K562 (cell line): ENCODE measurements around the gene ANKRD34A. TPM values are rescaled to one million over a fixed set of nuclear protein-coding genes. Genes with fewer than 3 reads are reported as not detected.
A peak's percentile ranks its signal among the peaks of the same experiment; 100 is the strongest.

Experiments used
- ATAC-seq: fragments of 200-7000 bp; cut with Tn5 transposase; 3 replicates; pipeline ENCODE4 v1.9.1; 2020; ENCODE audit warnings: moderate library complexity
- BruUV-seq: library from RNA; stranded (reverse); fragments of 400-500 nt; replicated peaks from 2 replicates; lab custom pipeline; 2021; lab: Mats Ljungman, UMichigan
- CTCF ChIA-PET: fragments of 300-600 bp; formaldehyde crosslinking; extraction: SDS; loops from one replicate; lab custom pipeline; 2021; ENCODE audit warnings: low intra/inter-chr PET ratio; lab: Yijun Ruan, JAX
- POLR2A ChIA-PET: fragments of 300-600, 350-650 bp; sonication (Branson Sonifier 250); formaldehyde crosslinking; extraction: SDS; loops from one replicate; lab custom pipeline; 2021; ENCODE audit warnings: antibody characterized with exemption, inconsistent platforms; lab: Yijun Ruan, JAX
- DNase-seq, 4 experiments: peaks; one replicate each; pipeline versions ENCODE4 v3.0.0 to v3.0.0-alpha.2; 2011 to 2018; ENCODE audit warnings: low spot score in 3 of 4, mixed read lengths in 3 of 4; ENCODE audit errors: extremely low read depth in 1 of 4
- FAIRE-seq: peaks from 2 replicates; lab custom pipeline; 2011; peaks lifted over from hg19 to GRCh38; lab: Jason Lieb, UNC
- H2AFZ ChIP-seq: 2 replicates; pipeline ENCODE4 v1.6.0; 2011; ENCODE audit warnings: low read depth, low read length, control low read depth, inconsistent platforms
- H3K27ac ChIP-seq: fragments of 200-600 bp; 3 replicates; pipeline ENCODE4 v1.8.0; 2011; ENCODE audit warnings: low read depth, mild to moderate bottlenecking, control low read depth, inconsistent platforms, low read length, moderate library complexity, mixed read lengths; ENCODE audit errors: extremely low read depth
- H3K27me3 ChIP-seq, 2 experiments: fragments of 300-600 bp in 1 of 2; 2 replicates in 1 of 2; 3 replicates in 1 of 2; pipeline versions ENCODE4 v1.6.0 to v1.8.0; 2011; ENCODE audit warnings: inconsistent platforms in 2 of 2, low read length in 2 of 2, mild to moderate bottlenecking in 1 of 2, mixed read lengths in 1 of 2, moderate library complexity in 1 of 2; ENCODE audit not compliant: control insufficient read depth in 2 of 2, insufficient read depth in 2 of 2
- H3K36me3 ChIP-seq: fragments of 300-600 bp; 3 replicates; pipeline ENCODE4 v1.8.0; 2011; ENCODE audit warnings: mild to moderate bottlenecking, low read length, inconsistent platforms; ENCODE audit not compliant: control insufficient read depth, insufficient read depth
- H3K4me1 ChIP-seq, 2 experiments: fragments of 200-600 bp in 1 of 2; replicated peaks in 1 of 2; 2 replicates in 1 of 2; 3 replicates in 1 of 2; pipeline versions ENCODE4 v1.5.1 to v1.8.0; 2011; ENCODE audit warnings: inconsistent platforms in 2 of 2, low read length in 2 of 2, mild to moderate bottlenecking in 1 of 2, mixed read lengths in 1 of 2, moderate library complexity in 1 of 2; ENCODE audit not compliant: control insufficient read depth in 2 of 2, insufficient read depth in 2 of 2
- H3K4me2 ChIP-seq: 2 replicates; pipeline ENCODE4 v1.6.1; 2011; ENCODE audit warnings: low read length, control low read depth, inconsistent platforms, mixed read lengths; ENCODE audit not compliant: insufficient read depth
- H3K4me3 ChIP-seq: fragments of 200-600 bp; sonication (generic), shearing (Covaris generic); 2 replicates; pipeline ENCODE4 v1.5.1; 2016; ENCODE audit warnings: control low read depth, inconsistent platforms
- H3K79me2 ChIP-seq: fragments of 200-600 bp; 3 replicates; pipeline ENCODE4 v1.8.0; 2011; ENCODE audit warnings: low read length, inconsistent platforms; ENCODE audit not compliant: control insufficient read depth, insufficient read depth
- H3K9ac ChIP-seq, 2 experiments: 2 replicates each; pipeline versions ENCODE4 v1.6.0 to v1.6.1; 2011; ENCODE audit warnings: low read depth in 2 of 2, low read length in 2 of 2, control low read depth in 1 of 2, inconsistent platforms in 1 of 2, mild to moderate bottlenecking in 1 of 2, mixed read lengths in 1 of 2; ENCODE audit not compliant: insufficient read depth in 1 of 2
- H3K9me1 ChIP-seq: one replicate; pipeline ENCODE4 v1.6.0; 2011; ENCODE audit warnings: inconsistent platforms, mild to moderate bottlenecking, low read length, moderate library complexity; ENCODE audit not compliant: control insufficient read depth, insufficient read depth
- H3K9me3 ChIP-seq: replicated peaks from 2 replicates; pipeline ENCODE4 v1.5.1; 2011; ENCODE audit warnings: low read depth, low read length, inconsistent platforms; ENCODE audit not compliant: control insufficient read depth, insufficient read depth
- H4K20me1 ChIP-seq: replicated peaks from 2 replicates; pipeline ENCODE4 v1.6.1; 2011; ENCODE audit warnings: low read length, inconsistent platforms, mixed read lengths; ENCODE audit not compliant: control insufficient read depth, insufficient read depth
- CHD2 ChIP-seq: IDR thresholded peaks from 2 replicates; pipeline ENCODE4 v1.6.1; 2011; ENCODE audit warnings: low read depth, low read length
- CTBP1 ChIP-seq: fragments of 450-650 bp; IDR thresholded peaks from 2 replicates; pipeline ENCODE4 v1.6.1; 2016; ENCODE audit warnings: borderline replicate concordance
- DNMT1 ChIP-seq: fragments of 450-650 bp; IDR thresholded peaks from 2 replicates; pipeline ENCODE4 v1.6.1; 2016; ENCODE audit warnings: antibody characterized with exemption, mild to moderate bottlenecking
- GTF2A2 ChIP-seq: IDR thresholded peaks from 2 replicates; pipeline ENCODE4 v1.6.1; 2016; ENCODE audit warnings: mild to moderate bottlenecking, missing genetic modification characterization, missing compliant biosample characterization
- HNRNPLL ChIP-seq: fragments of 200-400 bp; formaldehyde crosslinking; IDR thresholded peaks from 2 replicates; pipeline ENCODE4 v1.6.1; 2017; ENCODE audit warnings: low read length, low read depth, mild to moderate bottlenecking; ENCODE audit not compliant: poor library complexity, severe bottlenecking
- MEIS2 ChIP-seq: fragments of 450-650 bp; IDR thresholded peaks from 2 replicates; pipeline ENCODE4 v1.6.1; 2014; ENCODE audit warnings: mild to moderate bottlenecking; ENCODE audit not compliant: partially characterized antibody
- NFXL1 ChIP-seq: fragments of 450-650 bp; formaldehyde crosslinking; IDR thresholded peaks from 2 replicates; pipeline ENCODE4 v1.4.0; 2021; ENCODE audit warnings: mild to moderate bottlenecking
- PHF8 ChIP-seq: fragments of 200-600 bp; sonication (generic); IDR thresholded peaks from 2 replicates; pipeline ENCODE4 v1.6.1; 2012; ENCODE audit warnings: mixed run types, mild to moderate bottlenecking, inconsistent platforms, low read length, moderate library complexity, borderline replicate concordance
- POLR2A ChIP-seq: fragments of 450-650 bp; conservative IDR thresholded peaks from 2 replicates; pipeline ENCODE4 v1.6.1; 2016
- RBM39 ChIP-seq: fragments of 200-400 bp; formaldehyde crosslinking; optimal IDR thresholded peaks from 2 replicates; pipeline ENCODE3; 2018; ENCODE audit warnings: low read depth, low read length
- RCOR1 ChIP-seq, 2 experiments: IDR thresholded peaks; 2 replicates each; pipeline ENCODE4 v1.6.1; 2012; ENCODE audit warnings: low read depth in 2 of 2, low read length in 2 of 2, borderline replicate concordance in 1 of 2, improper control_type of control experiment in 1 of 2
- SAP30 ChIP-seq: fragments of 200-600 bp; sonication (generic); IDR thresholded peaks from 2 replicates; pipeline ENCODE4 v1.6.1; 2012; ENCODE audit warnings: borderline replicate concordance, low read depth, mild to moderate bottlenecking, moderate library complexity, low read length, control low read depth, inconsistent platforms; ENCODE audit not compliant: insufficient read depth, poor library complexity, severe bottlenecking
- SREBF2 ChIP-seq: sonication (generic); formaldehyde crosslinking; IDR thresholded peaks from 2 replicates; pipeline ENCODE4 v1.4.0; 2020; ENCODE audit warnings: mild to moderate bottlenecking, missing genetic modification reagents
- SUPT5H ChIP-seq: fragments of 450-650 bp; IDR thresholded peaks from 2 replicates; pipeline ENCODE4 v1.6.1; 2016
- TBP ChIP-seq: optimal IDR thresholded peaks from 2 replicates; pipeline ENCODE3; 2011; ENCODE audit warnings: low read depth, low read length, improper control_type of control experiment
- ZBTB2 ChIP-seq: fragments of 450-650 bp; IDR thresholded peaks from 2 replicates; pipeline ENCODE4 v1.6.1; 2016; ENCODE audit warnings: antibody characterized with exemption
- ZFP30 ChIP-seq: fragments of 250-450 bp; sonication (Bioruptor Pico); IDR thresholded peaks from 2 replicates; pipeline ENCODE4 v1.8.0; 2022; ENCODE audit warnings: moderate library complexity, mild to moderate bottlenecking, inconsistent platforms, borderline replicate concordance
- ZFX ChIP-seq: sonication (generic); formaldehyde crosslinking; IDR thresholded peaks from 2 replicates; pipeline ENCODE4 v1.8.0; 2022; ENCODE audit warnings: mild to moderate bottlenecking, missing genetic modification reagents, moderate library complexity
- ZNF384 ChIP-seq: IDR thresholded peaks from 2 replicates; pipeline ENCODE4 v1.6.1; 2012; ENCODE audit warnings: low read depth, low read length, improper control_type of control experiment
- ZNF778 ChIP-seq: fragments of 450-650 bp; formaldehyde crosslinking; IDR thresholded peaks from 2 replicates; pipeline ENCODE4 v1.4.0; 2020; ENCODE audit warnings: mild to moderate bottlenecking, moderate library complexity
- WGBS: fragments of 100-300 bp; shearing (Covaris generic); methylation state at CpG from one replicate; pipeline ENCODE4 v1.1.6; 2016; ENCODE audit warnings: low coverage, mixed read lengths; ENCODE audit not compliant: insufficient coverage; ENCODE audit errors: missing lambda C conversion rate; 5-methylcytosine and 5-hydroxymethylcytosine counted together
- in situ Hi-C: fragments of 300-500 bp; cut with MboI; formaldehyde crosslinking; loops from 4 replicates; pipeline ENCODE4 v1.15.0; 2018; ENCODE audit warnings: inconsistent platforms, mixed read lengths
- intact Hi-C: fragments of 100-400 bp; cut with micrococcal nuclease; formaldehyde crosslinking; loops from 2 replicates; pipeline ENCODE4 v1.14.2; 2022
- polyA plus RNA-seq, 8 experiments: library from polyadenylated mRNA; depleted of rRNA in 4 of 8; stranded (reverse) in 5 of 8; unstranded in 3 of 8; fragments of >200 nt; fragmentation: Nextera tagmentation in 2 of 8; fragmentation: Illumina TruSeq in 1 of 8; extraction: Ambion mirVana in 2 of 8; extraction: Trizol in 1 of 8; gene quantifications; 2 replicates each; pipeline versions ENCODE4 v1.2.1 to v1.2.3, GENCODE V29; 2011 to 2014; ENCODE audit warnings: inconsistent platforms in 1 of 8, missing spikeins in 1 of 8
- total RNA-seq, 7 experiments: library from RNA; depleted of rRNA in 6 of 7; stranded (reverse); fragments of >200 nt in 6 of 7; fragmentation: Illumina TruSeq in 2 of 7; extraction: Trizol in 2 of 7; gene quantifications; 2 replicates each; pipeline versions ENCODE4 v1.2.1 to v1.2.3, GENCODE V29; 2011 to 2021; ENCODE audit warnings: low replicate concordance in 1 of 7
- TF ChIP-seq, protein P1 (sequence below): fragments of 250-450 bp; sonication (Bioruptor Pico); IDR thresholded peaks from 2 replicates; pipeline ENCODE4 v1.5.0; 2021

The ANKRD34A gene
- total and polyA plus RNA-seq, 9 of the 15 experiments (the other 6 are each of a cell fraction or from before 2014, with no cell fraction given) = 0.06 to 1.6 (median 0.43) TPM

GRCh38 chr1:145957443-145958319, 6.7 kb downstream of the ANKRD34A start, which contains the start of gene LIX1L:
Gene LIX1L (minus strand): TSS chr1:145958017. CDS start chr1:145957927, 90 bp downstream.
- H2AFZ ChIP-seq = peak within 1 kb of the TSS; percentile 92
- peak within 1 kb of the TSS; percentile 74 for H3K27ac ChIP-seq
- ChIA-PET CTCF (no interaction called here), POLR2A (interaction anchor here (0.6 to 2.7 kb wide), 17 partner anchors 8 to 110 kb away, joined by 3 to 18 read pairs (median 4); partner anchors contain the start of genes RBM8A and TXNIP)
- intact Hi-C loops = loop anchor here (2.0 kb wide), 1 partner anchor 25 kb away; no protein-coding TSS in a partner anchor
- H3K9me1 ChIP-seq = no peaks in the 10 kb centered on the region
- no TSS peak for BruUV-seq
- H3K4me2 ChIP-seq = peak within 1 kb of the TSS; percentile 91
- H3K4me3 ChIP-seq = peak within 1 kb of the TSS; percentile 79
- H3K4me1 ChIP-seq = peaks cover 25 to 30% of the 10 kb centered on the region in 2 experiments; a peak in 4 of 5 replicates
- no peaks in the 10 kb centered on the region; a peak in 1 of 5 replicates for H3K27me3 ChIP-seq
- in situ Hi-C loops = no loop called here
- no peaks in the 10 kb centered on the region for H3K36me3 ChIP-seq
- 1% methylated on average over 39 of the region's 60 CpGs for WGBS
- FAIRE-seq = peak; percentile 96
- peak; percentile 97 for ATAC-seq
- H4K20me1 ChIP-seq = no peaks in the 10 kb centered on the region
- peak within 1 kb of the TSS; percentile 70 to 98 for H3K9ac ChIP-seq
- peaks cover 30% of the 10 kb centered on the region for H3K79me2 ChIP-seq
- DNase-seq = peak; percentile 87 to 97 (median 92)
- H3K9me3 ChIP-seq = no peaks in the 10 kb centered on the region
- TF ChIP-seq POLR2A (peak; percentile 69), TBP (peak; percentile 44), SAP30 (peak; percentile 61), DNMT1 (no peak), PHF8 (peak; percentile 69; the same call in 1 of the 2 replicates), CHD2 (peak; percentile 57; the same call in 1 of the 2 replicates), ZNF778 (CRISPR knock-in tag) (no peak), ZFX (CRISPR knock-in tag) (peak; percentile 69), SUPT5H (peak; percentile 51; the same call in 1 of the 2 replicates), GTF2A2 (tag) (no peak), SREBF2 (CRISPR knock-in tag) (no peak), ZNF384 (0 out of 2 replicates have a peak, but pooled peaks have one; percentile 24), CTBP1 (peak; percentile 28; the same call in 1 of the 2 replicates), HNRNPLL (peak; percentile 91), ZFP30 (CRISPR knock-in tag) (no peak), NFXL1 (CRISPR knock-in tag) (no peak), ZBTB2 (peak; percentile 66; the same call in 1 of the 2 replicates), RBM39 (no peak), MEIS2 (peak; percentile 75), RCOR1 (IDR thresholded peaks at IDR 0.05; ENCODE audit: borderline replicate concordance in 1 of 2, low read depth in 2 of 2, low read length in 2 of 2) (peak in 1 of 2 experiments; percentile 4; a peak in 1 of 4 replicates)
- TF ChIP-seq, protein P1, sequence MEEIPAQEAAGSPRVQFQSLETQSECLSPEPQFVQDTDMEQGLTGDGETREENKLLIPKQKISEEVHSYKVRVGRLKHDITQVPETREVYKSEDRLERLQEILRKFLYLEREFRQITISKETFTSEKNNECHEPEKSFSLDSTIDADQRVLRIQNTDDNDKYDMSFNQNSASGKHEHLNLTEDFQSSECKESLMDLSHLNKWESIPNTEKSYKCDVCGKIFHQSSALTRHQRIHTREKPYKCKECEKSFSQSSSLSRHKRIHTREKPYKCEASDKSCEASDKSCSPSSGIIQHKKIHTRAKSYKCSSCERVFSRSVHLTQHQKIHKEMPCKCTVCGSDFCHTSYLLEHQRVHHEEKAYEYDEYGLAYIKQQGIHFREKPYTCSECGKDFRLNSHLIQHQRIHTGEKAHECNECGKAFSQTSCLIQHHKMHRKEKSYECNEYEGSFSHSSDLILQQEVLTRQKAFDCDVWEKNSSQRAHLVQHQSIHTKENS = no peak
